ENCODE data around the gene C12orf57.
"Not testable (repeated sequence)": the region's sequence is repeated elsewhere in the genome, so short reads cannot be mapped to it uniquely, and the experiment has no call there.

Gene C12orf57

GRCh38 chr12:6943722-6944380, at the start of gene C12orf57, which contains the start of gene RNU7-1:
TSS of gene C12orf57 (plus strand) at chr12:6944022. CDS start at chr12:6944122, 100 bp downstream.
TSS of gene RNU7-1 (plus strand) at chr12:6943816.
- peak; percentile 97 for DNase-seq

GRCh38 chr12:6894321-6894720, 49.5 kb upstream of the C12orf57 start:
- no peak for DNase-seq

- DNase-seq, result no peak
These were observed 46.9 kb upstream of the C12orf57 start for GRCh38 chr12:6896846-6897435.

- DNase-seq, result no peak
These were observed 44.4 kb upstream of the C12orf57 start for GRCh38 chr12:6899427-6899826.

GRCh38 chr12:6899837-6900519, 43.8 kb upstream of the C12orf57 start:
- peak; percentile 84 for DNase-seq

GRCh38 chr12:6902448-6902847, 41.4 kb upstream of the C12orf57 start:
- DNase-seq, result no peak

- DNase-seq, result peak; percentile 29
These were observed 40.1 kb upstream of the C12orf57 start for GRCh38 chr12:6903722-6904121.

GRCh38 chr12:6904280-6905276, 39.2 kb upstream of the C12orf57 start, which contains the start of gene LRRC23:
TSS of gene LRRC23 (plus strand) at chr12:6904822. CDS start at chr12:6905634, 812 bp downstream.
- DNase-seq, result peak; percentile 100

GRCh38 chr12:6905414-6906040, 38.3 kb upstream of the C12orf57 start:
- no peak for DNase-seq

GRCh38 chr12:6908141-6908540, 35.7 kb upstream of the C12orf57 start:
- not testable (repeated sequence) for DNase-seq

GRCh38 chr12:6909421-6910145, 34.2 kb upstream of the C12orf57 start:
- DNase-seq, result no peak

- no peak for DNase-seq
These were observed 31.5 kb upstream of the C12orf57 start for GRCh38 chr12:6912164-6912935.

- DNase-seq, result peak; percentile 80
These were observed 29.4 kb upstream of the C12orf57 start, which contains the start of gene ENO2 for GRCh38 chr12:6914246-6914946. TSS of gene ENO2 (plus strand) at chr12:6914580. CDS start at chr12:6915833, 1,253 bp downstream.

GRCh38 chr12:6914947-6915788, 28.7 kb upstream of the C12orf57 start:
- DNase-seq, result peak; percentile 61

- no peak for DNase-seq
These were observed 28.0 kb upstream of the C12orf57 start for GRCh38 chr12:6915789-6916285.

- no peak for DNase-seq
These were observed 27.2 kb upstream of the C12orf57 start for GRCh38 chr12:6916426-6917200.

GRCh38 chr12:6917491-6918231, 26.2 kb upstream of the C12orf57 start:
- DNase-seq, result no peak

Measured in hematopoietic multipotent progenitor cell treated with erythropoietin and hydrocortisone succinate and interleukin-3 and kit ligand, for 6 days (in vitro differentiated cells).